ENCODE data around the gene TLE2.
"Not testable (repeated sequence)": the region's sequence is repeated elsewhere in the genome, so short reads cannot be mapped to it uniquely, and the experiment has no call there.

The TLE2 gene

DNA sequence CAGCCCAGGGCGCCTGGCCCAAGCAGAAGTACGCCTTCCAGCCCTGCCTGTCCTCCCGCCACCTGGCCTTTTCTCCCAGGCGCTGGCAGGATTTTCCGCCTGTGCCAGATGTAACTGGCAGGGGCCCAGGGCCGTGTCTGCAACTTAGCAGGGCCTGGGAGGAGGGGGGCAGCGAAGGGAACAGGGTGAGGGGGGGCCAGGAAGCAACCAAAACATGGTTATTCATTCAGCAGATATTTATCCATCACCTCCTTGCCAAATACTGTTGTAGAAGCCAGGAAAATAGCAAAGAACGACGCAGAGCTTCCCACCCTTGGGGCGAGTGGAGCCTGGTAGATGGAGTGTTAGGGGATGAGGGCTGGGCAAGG lies 46.1 kb downstream of the TLE2 start:
- DNase-seq (ENCODE audit: low spot score), result peak; percentile 81

DNA sequence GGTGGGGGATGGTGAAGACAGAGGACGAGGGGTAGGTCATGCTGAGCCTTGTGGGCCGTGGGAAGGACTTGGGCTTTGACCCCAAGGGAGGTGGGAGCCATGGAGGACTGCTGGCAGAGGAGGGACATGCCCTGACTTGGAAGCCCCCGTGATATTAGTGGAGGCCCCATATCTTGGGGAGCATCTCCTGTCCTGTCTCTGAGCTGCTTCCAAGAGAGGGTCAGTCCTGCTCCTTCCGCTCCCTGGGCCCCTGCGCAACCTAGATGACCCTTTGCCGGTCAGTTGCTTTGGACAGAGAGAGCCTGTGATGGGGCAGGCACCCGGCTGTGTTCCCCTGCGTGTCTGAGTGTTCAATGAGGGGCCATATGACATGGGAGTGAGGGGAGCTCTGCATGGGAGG lies 46.5 kb downstream of the TLE2 start:
- peak; percentile 3 for DNase-seq (ENCODE audit: low spot score)

GRCh38 chr19:2981898-2982297 lies 47.2 kb downstream of the TLE2 start:
- no peak for DNase-seq (ENCODE audit: low spot score)

- DNase-seq (ENCODE audit: low spot score), result peak; percentile 7
Measured at GRCh38 chr19:2978772-2979171, 50.3 kb downstream of the TLE2 start.

DNA sequence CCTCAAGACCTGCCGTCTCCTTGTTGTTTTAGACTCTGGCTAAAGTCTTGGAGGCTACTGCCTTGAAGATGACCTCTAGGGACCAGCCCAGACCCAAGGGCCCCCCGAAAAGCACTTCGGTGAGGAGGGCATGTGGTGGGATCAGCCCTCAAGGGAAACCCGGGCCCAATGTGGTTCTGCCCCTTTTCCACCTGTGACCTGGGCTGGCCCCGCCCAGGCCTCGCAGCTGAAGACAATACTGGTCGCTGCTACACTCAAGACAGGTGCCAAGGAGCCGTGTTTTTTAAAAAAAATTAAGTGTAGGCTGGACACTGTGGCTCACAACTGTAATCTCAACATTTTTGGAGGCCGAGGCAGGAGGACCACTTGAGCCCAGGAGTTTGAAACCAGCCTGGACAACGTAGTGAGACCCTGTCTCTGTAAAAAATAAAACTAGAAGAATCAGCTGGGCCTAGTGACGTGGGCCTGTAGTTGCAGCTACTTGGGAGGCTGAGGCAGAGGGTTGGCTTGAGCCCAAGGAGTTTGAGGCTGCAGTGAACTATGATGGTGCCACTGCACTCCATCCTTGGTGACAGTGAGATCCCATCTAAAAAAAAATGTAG lies 50.8 kb downstream of the TLE2 start:
- peak; percentile 3 for DNase-seq (ENCODE audit: low spot score)

DNA sequence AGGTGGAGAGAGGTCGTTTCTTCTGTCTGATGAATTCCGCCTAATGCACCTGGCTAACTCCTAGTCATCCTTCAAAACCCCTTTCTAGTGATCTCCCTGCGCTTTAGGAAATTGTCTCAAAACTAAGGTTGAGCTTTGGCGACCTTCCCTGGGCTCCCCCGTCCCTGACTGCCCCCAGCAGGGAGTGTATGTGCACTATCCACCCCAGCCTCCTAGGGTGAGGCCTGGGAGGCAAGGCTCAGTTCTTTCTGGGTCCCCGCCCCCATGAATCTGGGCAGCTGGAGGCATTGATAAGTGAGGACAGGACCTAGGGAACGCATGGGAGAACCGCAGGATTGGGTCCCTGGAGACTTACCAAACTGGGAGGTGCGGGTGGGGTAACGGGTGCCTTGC lies 51.3 kb downstream of the TLE2 start:
- no peak for DNase-seq (ENCODE audit: low spot score)

DNA sequence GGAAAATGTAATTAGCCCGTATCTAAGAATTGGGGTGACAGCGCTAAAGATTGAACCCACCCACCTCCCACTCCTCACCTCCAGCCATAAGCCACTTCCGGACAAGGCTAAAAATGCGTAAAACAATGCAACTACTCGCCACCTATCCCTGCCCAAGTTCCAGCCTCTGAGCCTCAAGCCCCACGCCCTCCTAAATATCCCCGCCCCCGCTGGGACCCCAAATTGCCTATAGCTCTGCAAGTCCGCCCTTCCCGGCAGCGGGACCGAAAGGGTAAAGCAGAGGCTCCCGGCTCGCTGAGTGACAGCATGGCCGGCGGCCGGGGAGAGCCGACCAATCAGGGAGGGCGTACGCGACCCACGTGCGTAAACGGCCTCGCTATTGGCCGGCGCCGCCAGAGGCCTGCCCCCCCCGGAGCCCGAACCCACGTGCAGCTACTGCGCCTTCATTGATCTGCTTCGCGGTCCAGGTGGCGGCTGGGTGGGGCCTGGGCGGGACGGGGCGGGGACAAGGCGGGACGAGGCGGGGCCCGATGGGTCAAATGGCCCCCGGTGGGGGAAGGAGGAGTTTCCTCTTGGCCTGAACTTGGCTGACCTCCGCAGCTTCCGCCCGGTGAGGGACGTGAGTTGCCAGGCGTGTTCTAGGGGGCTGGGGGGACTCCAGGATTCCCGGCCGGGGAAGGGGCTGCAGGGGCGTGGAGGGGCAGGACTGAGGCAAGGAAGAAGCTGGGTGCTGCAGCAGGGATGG lies 51.9 kb downstream of the TLE2 start, which contains the start of gene TLE6:
Gene TLE6 (plus strand): TSS at position 564 of the 745 bp plus-strand sequence. CDS start 670 bp downstream, outside the sequence.
- DNase-seq (ENCODE audit: low spot score), result peak; percentile 99

GRCh38 chr19:2976609-2977000 lies 52.5 kb downstream of the TLE2 start:
- DNase-seq (ENCODE audit: low spot score), result peak; percentile 3

DNA sequence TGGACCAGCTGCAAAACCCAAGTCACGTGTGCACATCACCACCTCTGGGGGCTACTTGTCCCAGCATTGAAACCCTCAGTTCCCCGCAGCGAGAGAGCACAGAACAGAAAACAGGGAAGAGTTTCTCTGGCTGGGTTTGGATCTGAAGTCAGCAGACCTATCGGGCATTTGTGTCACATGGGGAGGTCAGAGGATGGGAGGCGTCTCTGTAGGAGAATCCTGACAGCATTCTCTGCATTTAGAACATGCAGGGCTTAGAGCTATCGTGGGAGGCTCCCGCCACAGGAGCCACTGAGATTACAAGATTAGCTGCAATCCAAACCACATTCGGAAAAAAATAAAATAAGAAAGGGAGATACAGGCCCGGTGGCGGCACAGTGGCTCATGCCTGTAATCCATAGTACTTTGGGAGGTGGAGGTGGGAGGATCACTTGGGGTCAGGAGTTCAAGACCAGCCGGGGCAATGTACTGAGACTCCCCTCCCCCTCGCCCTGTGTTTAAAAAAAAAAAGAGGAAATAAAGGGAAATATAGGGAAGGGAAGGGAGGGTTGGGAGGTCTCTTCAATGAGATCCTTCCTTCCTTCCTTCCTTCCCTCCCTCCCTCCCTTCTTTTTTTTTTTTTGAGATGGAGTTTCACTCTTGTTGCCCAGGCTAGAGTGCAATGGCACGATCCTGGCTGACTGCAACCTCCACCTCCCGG lies 54.6 kb downstream of the TLE2 start:
- peak; percentile 11 for DNase-seq (ENCODE audit: low spot score)

- no peak for DNase-seq (ENCODE audit: low spot score)
Measured at GRCh38 chr19:2973229-2973628, 55.9 kb downstream of the TLE2 start.

- no peak for DNase-seq (ENCODE audit: low spot score)
Measured at GRCh38 chr19:2970201-2970835, 58.8 kb downstream of the TLE2 start.

GRCh38 chr19:2969104-2969504 lies 60.0 kb downstream of the TLE2 start:
- DNase-seq (ENCODE audit: low spot score), result no peak

DNA sequence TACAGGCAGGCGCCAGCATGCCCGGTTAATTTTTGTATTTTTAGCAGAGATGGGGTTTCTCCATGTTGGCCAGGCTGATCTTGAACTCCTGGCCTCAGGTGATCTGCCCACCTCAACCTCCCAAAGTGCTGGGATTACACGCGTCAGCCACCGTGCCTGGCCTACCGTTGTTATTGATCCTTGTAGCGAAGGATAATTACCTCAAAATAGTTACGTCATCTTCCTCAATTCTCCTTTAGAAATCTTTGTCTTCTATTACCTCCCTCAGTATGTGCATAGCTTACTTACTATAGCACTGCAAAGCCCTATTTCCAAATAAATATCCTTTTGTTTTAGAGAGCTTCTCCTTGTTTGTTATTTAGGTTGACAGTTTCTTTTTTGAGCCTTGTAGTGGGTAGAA lies 61.1 kb downstream of the TLE2 start:
- DNase-seq (ENCODE audit: low spot score), result no peak

DNA sequence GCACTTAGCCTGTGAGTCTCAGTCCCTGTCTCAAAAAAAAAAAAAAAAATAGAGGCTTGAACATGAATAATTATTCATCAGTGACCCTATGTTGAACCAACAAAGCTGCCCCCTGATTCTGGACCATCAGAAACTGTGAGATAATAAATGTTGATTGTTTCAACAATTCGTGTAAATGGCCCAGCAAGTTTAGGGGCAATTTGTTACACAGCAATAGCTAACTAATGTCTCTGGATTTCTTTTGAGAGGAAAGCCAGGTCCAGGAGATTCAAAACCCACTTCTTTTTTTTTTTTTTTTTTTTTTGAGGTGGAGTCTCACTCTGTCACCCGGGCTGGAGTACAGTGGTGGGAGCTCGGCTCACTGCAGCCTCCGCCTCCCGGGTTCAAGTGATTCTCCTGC lies 64.2 kb downstream of the TLE2 start:
- no peak for DNase-seq (ENCODE audit: low spot score)

DNA sequence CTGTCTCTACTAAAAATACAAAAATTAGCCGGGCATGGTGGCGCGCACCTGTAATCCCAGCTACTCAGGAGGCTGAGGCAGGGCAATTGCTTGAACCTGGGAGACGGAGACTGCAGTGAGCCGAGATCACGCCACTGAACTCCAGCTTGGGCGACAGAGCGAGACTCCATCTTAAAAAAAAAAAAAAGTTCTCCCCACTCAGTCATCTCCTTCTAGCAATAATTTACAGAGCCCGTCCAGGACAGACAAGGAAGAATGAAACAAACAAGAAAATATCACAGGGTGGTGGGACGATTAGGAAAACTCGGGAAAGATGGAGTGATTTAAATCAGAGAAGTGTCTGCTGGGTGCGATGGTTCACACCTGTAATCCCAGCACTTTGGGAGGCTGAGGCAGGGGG lies 65.4 kb downstream of the TLE2 start:
- not testable (repeated sequence) for DNase-seq (ENCODE audit: low spot score)

- DNase-seq (ENCODE audit: low spot score), result no peak
Measured at GRCh38 chr19:2963122-2963521, 66.0 kb downstream of the TLE2 start.

GRCh38 chr19:2962018-2962670 lies 66.9 kb downstream of the TLE2 start:
- DNase-seq (ENCODE audit: low spot score), result no peak

DNA sequence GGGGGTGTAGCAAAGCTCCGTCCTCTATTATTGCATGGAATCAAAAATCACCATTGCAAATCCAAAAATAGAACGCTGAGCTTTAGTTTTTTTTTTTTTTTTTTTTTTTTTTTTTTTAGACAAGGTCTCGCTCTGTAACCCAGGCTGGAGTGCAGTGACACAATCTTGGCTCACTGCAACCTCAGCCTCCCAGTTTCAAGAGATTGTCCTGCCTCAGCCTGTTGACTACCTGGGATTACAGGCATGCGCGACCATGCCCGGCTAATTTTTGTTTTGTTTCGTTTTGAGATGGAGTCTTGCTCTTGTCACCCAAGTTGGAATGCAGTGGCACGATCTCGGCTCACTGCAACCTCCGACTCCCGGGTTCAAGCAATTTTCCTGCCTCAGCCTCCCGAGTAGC lies 69.0 kb downstream of the TLE2 start:
- DNase-seq (ENCODE audit: low spot score), result no peak

DNA sequence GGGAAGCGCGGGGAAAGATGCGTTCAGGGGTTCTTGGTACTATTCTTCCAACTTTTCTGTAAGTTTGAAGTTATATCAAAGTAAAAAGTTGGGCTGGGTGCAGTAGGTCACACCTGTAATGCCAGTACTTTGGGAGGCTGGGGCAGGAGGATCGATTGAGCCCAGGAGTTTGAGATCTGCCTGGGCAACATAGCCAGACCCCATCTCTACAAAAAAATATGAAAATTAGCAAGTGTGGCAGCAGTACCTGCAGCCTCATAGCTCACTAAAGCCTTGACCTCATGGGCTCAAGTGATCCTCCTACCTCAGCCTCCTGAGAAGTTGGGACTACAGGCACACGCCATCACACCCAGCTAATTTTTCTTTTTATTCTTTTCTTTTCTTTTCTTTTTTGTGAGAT lies 71.9 kb downstream of the TLE2 start:
- DNase-seq (ENCODE audit: low spot score), result no peak

- no peak for DNase-seq (ENCODE audit: low spot score)
Measured at GRCh38 chr19:2952953-2953481, 76.1 kb downstream of the TLE2 start.

- DNase-seq (ENCODE audit: low spot score), result peak; percentile 98
Measured at GRCh38 chr19:2950286-2951124, 78.6 kb downstream of the TLE2 start.

Data from AG08396 (cell line).